CD4-positive, alpha-beta memory T cell (primary cell): ENCODE results near the gene CCDC9B. TPM values are rescaled to one million over a fixed set of nuclear protein-coding genes. Genes with fewer than 3 reads are reported as not detected.

Experiments used
- CTCF ChIA-PET: fragments of 350-600 bp; sonication (Branson Sonifier 250); formaldehyde crosslinking; loops from one replicate; lab custom pipeline; 2021; ENCODE audit warnings: inconsistent platforms; ENCODE audit not compliant: partially characterized antibody; lab: Charles Lee
- POLR2A ChIA-PET: fragments of 350-600 bp; sonication (Branson Sonifier 250); formaldehyde crosslinking; loops from one replicate; lab custom pipeline; 2021; ENCODE audit not compliant: partially characterized antibody; lab: Charles Lee
- DNase-seq, 5 donors: peaks; one replicate each; pipeline versions ENCODE4 v3.0.0 to v3.0.0-alpha.2; 2020 to 2022; ENCODE audit warnings: mixed read lengths in 1 of 5
- H3K27ac ChIP-seq: one replicate; pipeline ENCODE4 v1.7.0; 2013; ENCODE audit warnings: low read depth, low read length
- H3K27me3 ChIP-seq: 2 replicates; pipeline ENCODE4 v1.7.0; 2013; ENCODE audit warnings: mild to moderate bottlenecking, low read length, moderate library complexity; ENCODE audit not compliant: insufficient read depth
- H3K36me3 ChIP-seq: 2 replicates; pipeline ENCODE4 v1.7.0; 2013; ENCODE audit warnings: mild to moderate bottlenecking, low read length, moderate library complexity; ENCODE audit not compliant: insufficient read depth
- H3K4me1 ChIP-seq: 2 replicates; pipeline ENCODE4 v1.7.0; 2013; ENCODE audit warnings: mild to moderate bottlenecking, low read length, moderate library complexity; ENCODE audit not compliant: insufficient read depth
- H3K4me3 ChIP-seq, 2 donors: one replicate each; pipeline ENCODE4 v1.7.0; 2013; ENCODE audit warnings: low read length in 2 of 2, mild to moderate bottlenecking in 1 of 2
- H3K9me3 ChIP-seq, 2 donors: one replicate each; pipeline ENCODE4 v1.7.0; 2013; ENCODE audit warnings: low read length in 2 of 2, control low read depth in 1 of 2; ENCODE audit not compliant: control insufficient read depth in 1 of 2
- H3K27ac Mint-ChIP-seq, 7 donors: one replicate each; pipeline ENCODE4 v1.8.0; 2020 to 2021; ENCODE audit warnings: mixed read lengths in 7 of 7, mild to moderate bottlenecking in 6 of 7, inconsistent platforms in 3 of 7, moderate library complexity in 3 of 7
- H3K27me3 Mint-ChIP-seq, 2 donors: one replicate each; pipeline ENCODE4 v1.8.0; 2020 to 2021; ENCODE audit warnings: mixed read lengths in 2 of 2
- H3K36me3 Mint-ChIP-seq, 2 donors: one replicate each; pipeline ENCODE4 v1.8.0; 2020 to 2021; ENCODE audit warnings: mixed read lengths in 2 of 2, inconsistent platforms in 1 of 2, mild to moderate bottlenecking in 1 of 2
- H3K4me1 Mint-ChIP-seq, 4 donors: one replicate each; pipeline ENCODE4 v1.8.0; 2020 to 2021; ENCODE audit warnings: mixed read lengths in 4 of 4, mild to moderate bottlenecking in 1 of 4
- H3K4me3 Mint-ChIP-seq, 8 donors: one replicate each; pipeline ENCODE4 v1.8.0; 2020 to 2021; ENCODE audit warnings: mixed read lengths in 8 of 8, mild to moderate bottlenecking in 7 of 8, moderate library complexity in 6 of 8, inconsistent platforms in 3 of 8
- H3K9me3 Mint-ChIP-seq, 8 donors: one replicate each; pipeline ENCODE4 v1.8.0; 2020 to 2021; ENCODE audit warnings: mixed read lengths in 8 of 8, mild to moderate bottlenecking in 5 of 8, inconsistent platforms in 3 of 8, moderate library complexity in 1 of 8
- intact Hi-C: fragments of 100-400 bp; cut with micrococcal nuclease; formaldehyde crosslinking; loops from one replicate; pipeline ENCODE4 v1.15.1; 2023
- polyA plus RNA-seq, 2 donors: library from polyadenylated mRNA; unstranded; fragments of 300-500 nt; fragmentation: Illumina TruSeq; gene quantifications; one replicate each; pipeline ENCODE4 v1.2.3, GENCODE V29; 2021
- total RNA-seq, 2 experiments: library from RNA; stranded (reverse); gene quantifications; one replicate each; pipeline ENCODE4 v1.2.3, GENCODE V29; 2021

CCDC9B gene
- total and polyA plus RNA-seq, 4 experiments from 2014 or later: 0.53 to 5.1 (median 2.6) TPM; not detected in 1

DNA sequence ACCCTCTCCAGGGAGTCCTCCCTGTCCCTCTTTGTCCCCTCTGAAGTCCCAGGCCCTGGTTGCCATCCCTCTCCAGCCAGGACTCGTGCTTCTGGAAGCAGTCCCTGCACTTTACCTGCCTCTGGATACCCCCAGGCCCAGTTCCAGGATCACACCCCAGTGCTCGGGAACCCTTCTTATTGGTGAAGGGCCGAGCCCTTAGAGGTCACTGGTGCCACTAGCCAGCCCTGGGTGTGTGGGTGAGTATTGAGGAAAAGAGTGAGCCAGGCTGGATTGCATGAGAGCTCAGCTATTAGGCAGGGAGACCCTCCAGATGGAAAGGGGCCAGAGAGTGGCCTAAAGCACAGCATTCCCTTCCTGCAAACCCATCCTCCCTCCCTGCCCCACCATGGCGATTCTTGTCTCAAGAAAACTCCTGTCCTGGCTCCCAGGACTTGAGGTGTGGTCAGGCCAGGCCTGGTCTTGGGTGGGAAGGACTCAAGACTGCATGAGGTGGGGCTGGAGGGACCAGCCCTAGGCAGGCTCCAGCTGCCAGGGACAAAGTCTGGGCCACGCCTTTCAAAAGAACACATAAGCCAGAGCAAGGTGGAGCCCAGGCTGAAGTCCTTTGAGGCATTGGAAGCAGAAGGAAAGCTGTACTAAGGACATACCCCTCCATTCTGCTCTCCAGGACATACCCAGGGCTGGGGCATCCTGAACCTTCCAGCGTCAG, 5.3 kb upstream of the CCDC9B start:
- DNase-seq: no peak
- ChIA-PET CTCF (interaction anchor here (0.6 to 13.4 kb wide), 7 partner anchors 8 to 75 kb away, joined by 3 to 324 read pairs (median 4); partner anchors contain the start of gene PLCB2), POLR2A (no interaction called here)
- no peak overlapping the region for H3K4me3 Mint-ChIP-seq
- Histone ChIP-seq H3K9me3 (no peaks in the 10 kb centered on the region), H3K4me1 (peaks cover 7% of the 10 kb centered on the region), H3K4me3 (no peak overlapping the region), H3K27me3 (no peaks in the 10 kb centered on the region), H3K27ac (no peak overlapping the region), H3K36me3 (no peaks in the 10 kb centered on the region)
- no peaks in the 10 kb centered on the region for H3K27me3 Mint-ChIP-seq
- no peak overlapping the region for H3K27ac Mint-ChIP-seq
- H3K36me3 Mint-ChIP-seq: no peaks in the 10 kb centered on the region
- intact Hi-C loops: no loop called here
- peaks cover 0 to 3% (median under 1%) of the 10 kb centered on the region in 4 donors for H3K4me1 Mint-ChIP-seq
- H3K9me3 Mint-ChIP-seq: no peaks in the 10 kb centered on the region

GRCh38 chr15:40345225-40345866, 4.6 kb upstream of the CCDC9B start:
- Mint-ChIP-seq H3K4me1 (peaks cover 0 to 3% (median under 1%) of the 10 kb centered on the region in 4 donors), H3K27me3 (no peaks in the 10 kb centered on the region), H3K9me3 (no peaks in the 10 kb centered on the region), H3K4me3 (no peak overlapping the region), H3K27ac (no peak overlapping the region), H3K36me3 (no peaks in the 10 kb centered on the region)
- no peak for DNase-seq
- POLR2A ChIA-PET: interaction anchor here (0.6 to 1.5 kb wide), 3 partner anchors 21 to 77 kb away, joined by 3 to 10 read pairs (median 3); partner anchors contain the start of gene KNSTRN
- H3K9me3 ChIP-seq: no peaks in the 10 kb centered on the region
- intact Hi-C loops: no loop called here
- CTCF ChIA-PET: interaction anchor here (0.8 to 21.4 kb wide), 14 partner anchors 10 to 76 kb away, joined by 3 to 634 read pairs (median 12); partner anchors contain the start of genes INAFM2, IVD, KNSTRN and PLCB2
- peaks cover 7% of the 10 kb centered on the region for H3K4me1 ChIP-seq
- H3K27me3 ChIP-seq: no peaks in the 10 kb centered on the region
- H3K4me3 ChIP-seq: no peak overlapping the region
- H3K27ac ChIP-seq: no peak overlapping the region
- H3K36me3 ChIP-seq: no peaks in the 10 kb centered on the region

DNA sequence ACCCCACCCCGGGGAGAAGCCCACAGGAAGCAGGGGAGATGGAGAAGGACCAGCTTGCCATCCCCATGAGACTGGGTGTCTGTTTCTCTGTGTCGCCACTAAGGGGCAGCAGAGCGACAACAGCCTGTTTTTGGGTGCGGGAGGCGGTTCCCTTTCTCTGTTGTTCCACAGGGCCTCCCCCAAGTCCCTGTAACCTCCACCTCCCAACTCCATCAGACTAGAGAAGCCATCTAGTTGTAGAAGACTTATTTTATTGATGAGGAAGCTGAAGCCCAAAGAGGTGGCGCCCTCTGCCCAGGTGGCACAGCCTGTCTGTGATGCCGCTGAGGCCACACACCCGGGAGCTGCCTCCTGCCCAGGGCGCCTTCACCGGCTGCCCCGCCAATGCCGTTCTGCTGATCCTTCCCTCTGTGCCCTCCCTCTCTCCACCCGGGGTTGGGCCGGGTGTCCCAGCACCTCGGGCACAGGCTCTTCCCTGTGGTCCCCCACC, 3.9 kb upstream of the CCDC9B start:
- peaks cover 7% of the 10 kb centered on the region for H3K4me1 ChIP-seq
- no peak overlapping the region for H3K4me3 ChIP-seq
- H3K4me1 Mint-ChIP-seq: peaks cover 0 to 3% (median under 1%) of the 10 kb centered on the region in 4 donors
- H3K4me3 Mint-ChIP-seq: no peak overlapping the region
- H3K9me3 ChIP-seq: no peaks in the 10 kb centered on the region
- H3K36me3 Mint-ChIP-seq: no peaks in the 10 kb centered on the region
- POLR2A ChIA-PET: interaction anchor here (0.6 to 1.5 kb wide), 8 partner anchors 8 to 77 kb away, joined by 3 to 10 read pairs (median 4); partner anchors contain the start of gene KNSTRN
- intact Hi-C loops: loop anchor here (1.0 kb wide), 3 partner anchors 24 to 163 kb away; no protein-coding TSS in a partner anchor
- H3K27ac Mint-ChIP-seq: no peak overlapping the region
- DNase-seq: peak; percentile 68 to 71 (median 68)
- H3K36me3 ChIP-seq: no peaks in the 10 kb centered on the region
- no peak overlapping the region for H3K27ac ChIP-seq
- H3K9me3 Mint-ChIP-seq: no peaks in the 10 kb centered on the region
- CTCF ChIA-PET: interaction anchor here (0.7 to 21.4 kb wide), 22 partner anchors 9 to 164 kb away, joined by 3 to 634 read pairs (median 6); partner anchors contain the start of genes DISP2, INAFM2, IVD and KNSTRN
- no peaks in the 10 kb centered on the region for H3K27me3 Mint-ChIP-seq
- no peaks in the 10 kb centered on the region for H3K27me3 ChIP-seq

GRCh38 chr15:40344217-40344616, 3.5 kb upstream of the CCDC9B start:
- Histone ChIP-seq H3K36me3 (no peaks in the 10 kb centered on the region), H3K27me3 (no peaks in the 10 kb centered on the region), H3K4me1 (peaks cover 7% of the 10 kb centered on the region), H3K4me3 (no peak overlapping the region), H3K9me3 (no peaks in the 10 kb centered on the region), H3K27ac (no peak overlapping the region)
- Mint-ChIP-seq H3K4me1 (peaks cover 0 to 3% (median under 1%) of the 10 kb centered on the region in 4 donors), H3K4me3 (no peak overlapping the region), H3K27me3 (no peaks in the 10 kb centered on the region), H3K36me3 (no peaks in the 10 kb centered on the region), H3K9me3 (no peaks in the 10 kb centered on the region), H3K27ac (no peak overlapping the region)
- peak in 1 of 5 donors; percentile 12 for DNase-seq
- intact Hi-C loops: loop anchor here (1.0 kb wide), 3 partner anchors 24 to 163 kb away; no protein-coding TSS in a partner anchor
- ChIA-PET POLR2A (interaction anchor here (0.9 to 1.5 kb wide), 7 partner anchors 9 to 78 kb away, joined by 3 to 10 read pairs (median 4); no protein-coding TSS in a partner anchor), CTCF (interaction anchor here (0.7 to 21.4 kb wide), 23 partner anchors 9 to 297 kb away, joined by 3 to 634 read pairs (median 5); partner anchors contain the start of genes DISP2, INAFM2, IVD and KNSTRN)

DNA sequence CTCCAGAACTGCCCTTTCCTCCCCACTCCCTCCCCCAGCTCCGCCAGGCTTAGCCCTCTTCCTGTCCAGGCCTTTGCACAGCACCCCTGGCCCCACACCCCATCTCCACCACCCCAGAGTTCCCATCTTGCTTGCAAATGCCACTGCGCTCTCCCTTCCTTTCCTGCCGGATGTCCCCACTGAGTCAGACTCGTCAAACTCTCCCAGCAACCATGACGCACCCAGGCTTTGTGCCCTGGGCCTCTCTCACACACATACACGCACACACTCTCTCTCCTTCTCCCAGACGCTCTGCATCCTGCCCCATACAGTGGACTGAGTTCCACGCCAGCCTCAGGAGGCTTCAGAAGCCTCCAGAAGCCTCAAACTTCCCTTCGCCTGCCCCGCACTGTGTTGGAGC, 2.8 kb upstream of the CCDC9B start:
- CTCF ChIA-PET: interaction anchor here (0.7 to 21.4 kb wide), 23 partner anchors 9 to 296 kb away, joined by 3 to 634 read pairs (median 5); partner anchors contain the start of genes DISP2, INAFM2, IVD and KNSTRN
- Mint-ChIP-seq H3K4me3 (no peak overlapping the region), H3K36me3 (no peaks in the 10 kb centered on the region), H3K27ac (no peak overlapping the region), H3K27me3 (no peaks in the 10 kb centered on the region), H3K4me1 (peaks cover 0 to 3% (median under 1%) of the 10 kb centered on the region in 4 donors), H3K9me3 (no peaks in the 10 kb centered on the region)
- intact Hi-C loops: no loop called here
- POLR2A ChIA-PET: interaction anchor here (1.4 kb wide), 2 partner anchors 35 to 36 kb away, joined by 4 to 5 read pairs; no protein-coding TSS in a partner anchor
- Histone ChIP-seq H3K27me3 (no peaks in the 10 kb centered on the region), H3K4me3 (no peak overlapping the region), H3K36me3 (no peaks in the 10 kb centered on the region), H3K4me1 (peaks cover 7% of the 10 kb centered on the region), H3K9me3 (no peaks in the 10 kb centered on the region), H3K27ac (no peak overlapping the region)
- no peak for DNase-seq

DNA sequence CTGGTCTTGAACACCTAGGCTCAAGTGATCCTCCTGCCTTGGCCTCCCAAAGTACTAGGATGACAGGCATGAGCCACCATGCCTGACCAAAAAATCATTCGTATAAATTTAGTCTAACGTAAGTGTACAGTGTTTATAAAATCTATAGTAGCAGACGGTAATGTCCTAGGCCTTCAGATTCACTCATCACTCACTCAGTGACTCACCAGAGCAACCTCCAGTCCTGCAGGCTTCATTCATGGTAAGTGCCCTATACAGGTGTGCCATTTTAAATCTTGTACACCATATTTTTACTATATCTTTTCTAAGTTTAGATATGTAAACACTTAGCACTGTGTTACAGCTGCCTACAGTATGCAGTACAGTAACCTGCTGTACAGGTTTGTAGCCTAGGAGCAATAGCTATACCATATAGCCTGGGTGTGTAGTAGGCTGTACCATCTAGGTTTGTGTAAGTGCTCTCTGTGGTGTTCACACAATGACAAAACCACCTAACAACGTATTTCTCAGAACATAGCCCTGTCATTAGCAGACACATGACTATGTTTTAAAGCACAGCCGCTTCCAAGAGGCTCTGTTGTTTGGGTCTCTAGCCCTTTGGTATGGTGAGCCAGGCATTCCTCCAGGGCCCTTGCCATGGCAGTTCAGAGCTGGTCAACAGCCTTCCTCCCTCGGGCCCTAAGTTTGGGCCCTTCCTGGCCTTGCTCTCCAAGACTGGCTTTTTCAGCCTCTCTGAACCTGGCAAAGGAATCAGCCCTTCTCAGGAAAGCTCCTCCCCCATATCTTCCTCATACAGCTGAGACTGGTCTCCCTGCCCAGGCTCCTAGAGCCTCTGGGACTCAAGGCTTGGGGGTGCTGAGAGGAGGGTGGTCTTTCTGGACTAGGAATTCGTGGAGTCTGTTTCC, 1.9 kb upstream of the CCDC9B start:
- no peak overlapping the region for H3K27ac ChIP-seq
- H3K36me3 ChIP-seq: no peaks in the 10 kb centered on the region
- DNase-seq: no peak
- Mint-ChIP-seq H3K4me1 (peaks cover 4 to 7% (median 5%) of the 10 kb centered on the region in 4 donors), H3K4me3 (no peak overlapping the region), H3K27ac (no peak overlapping the region), H3K36me3 (no peaks in the 10 kb centered on the region), H3K27me3 (peaks cover 0 to 2% of the 10 kb centered on the region in 2 donors), H3K9me3 (no peaks in the 10 kb centered on the region)
- CTCF ChIA-PET: interaction anchor here (0.7 to 21.4 kb wide), 20 partner anchors 8 to 296 kb away, joined by 3 to 634 read pairs (median 8); partner anchors contain the start of genes ANKRD63, DISP2, INAFM2 and IVD
- no peaks in the 10 kb centered on the region for H3K27me3 ChIP-seq
- H3K9me3 ChIP-seq: no peaks in the 10 kb centered on the region
- intact Hi-C loops: no loop called here
- peaks cover 14% of the 10 kb centered on the region for H3K4me1 ChIP-seq
- no peak overlapping the region for H3K4me3 ChIP-seq
- POLR2A ChIA-PET: no interaction called here
